HG03175 (cell line): ENCODE measurements around the gene UBP1.
A peak's percentile ranks its signal among the peaks of the same experiment; 100 is the strongest.
"Not testable (repeated sequence)": the region's sequence is repeated elsewhere in the genome, so short reads cannot be mapped to it uniquely, and the experiment has no call there.

Experiments
- ATAC-seq: cut with Tn5 transposase; IDR thresholded peaks from one replicate; pipeline ENCODE4 v1.9.1; 2021; ENCODE audit warnings: mild to moderate bottlenecking, moderate library complexity; ENCODE audit not compliant: unreplicated experiment

The UBP1 gene

GRCh38 chr3:33440328-33441224 is at the start of gene UBP1:
TSS of gene UBP1 (minus strand) at chr3:33440405. CDS start at chr3:33439848, 557 bp downstream.
- peak; percentile 87 for ATAC-seq

DNA sequence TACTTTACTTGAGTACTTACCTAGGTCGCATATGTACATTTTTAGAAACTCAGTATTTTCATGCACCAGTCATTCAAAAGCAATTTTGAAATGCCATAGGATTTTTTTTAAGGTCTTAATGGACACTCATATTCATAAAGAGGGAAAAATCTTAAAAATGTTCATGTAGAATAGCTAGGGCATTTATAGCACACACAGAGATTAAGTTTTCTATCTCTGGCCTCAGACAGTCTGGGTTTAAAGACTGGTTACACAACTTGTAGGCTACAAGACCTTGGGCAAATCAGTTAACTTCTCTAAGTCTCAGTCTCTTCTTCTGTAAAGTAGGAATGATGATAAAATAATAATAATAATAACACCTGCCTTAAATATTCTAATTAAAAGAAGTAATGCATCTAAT is 48.5 kb upstream of the UBP1 start:
- no peak for ATAC-seq

GRCh38 chr3:33488246-33488645 is 48.0 kb upstream of the UBP1 start:
- ATAC-seq = no peak

DNA sequence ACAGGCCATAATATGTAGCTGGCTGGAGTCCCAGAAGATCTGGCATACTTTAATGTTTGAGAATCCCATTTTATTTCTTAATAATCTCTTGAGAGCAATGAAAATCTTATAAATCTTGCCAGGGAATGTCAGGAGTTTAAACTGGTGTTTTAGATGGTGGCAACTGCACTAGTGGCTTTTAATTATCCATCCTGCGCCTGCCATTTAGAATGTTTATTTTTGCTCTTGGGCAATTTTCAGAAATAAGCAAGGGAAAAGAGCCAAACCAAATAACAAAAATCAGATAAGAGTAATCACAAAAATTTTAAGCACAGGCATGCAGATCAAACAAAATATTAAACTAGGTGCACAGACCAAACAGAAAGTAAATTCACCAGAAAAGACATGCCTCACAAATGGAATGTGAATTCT is 41.9 kb upstream of the UBP1 start:
- no peak for ATAC-seq

- no peak for ATAC-seq
Observed at GRCh38 chr3:33474896-33475295, 34.7 kb upstream of the UBP1 start.

DNA sequence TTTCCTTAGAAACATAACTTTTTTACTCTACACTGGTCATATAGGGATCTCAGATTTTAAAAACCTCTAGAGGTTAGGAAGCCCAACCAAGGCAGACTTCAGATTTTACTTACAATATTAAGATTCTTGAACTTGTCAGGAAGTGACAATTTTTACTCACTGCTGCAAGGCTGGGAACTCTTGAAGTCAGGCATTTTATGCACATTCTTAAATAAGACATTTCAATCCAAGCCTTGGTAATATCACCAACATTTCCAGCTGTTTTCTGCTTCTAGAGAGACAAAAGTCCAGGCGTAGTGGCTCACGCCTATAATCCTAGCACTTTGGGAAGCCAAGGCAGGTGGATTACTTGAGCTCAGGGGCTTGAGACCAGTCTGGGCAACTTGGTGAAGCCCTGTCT is 33.6 kb upstream of the UBP1 start:
- no peak for ATAC-seq

GRCh38 chr3:33467786-33468185 is 27.6 kb upstream of the UBP1 start:
- no peak for ATAC-seq

- no peak for ATAC-seq
Observed at GRCh38 chr3:33461097-33461496, 20.9 kb upstream of the UBP1 start.

- not testable (repeated sequence) for ATAC-seq
Observed at GRCh38 chr3:33459577-33459976, 19.4 kb upstream of the UBP1 start.

DNA sequence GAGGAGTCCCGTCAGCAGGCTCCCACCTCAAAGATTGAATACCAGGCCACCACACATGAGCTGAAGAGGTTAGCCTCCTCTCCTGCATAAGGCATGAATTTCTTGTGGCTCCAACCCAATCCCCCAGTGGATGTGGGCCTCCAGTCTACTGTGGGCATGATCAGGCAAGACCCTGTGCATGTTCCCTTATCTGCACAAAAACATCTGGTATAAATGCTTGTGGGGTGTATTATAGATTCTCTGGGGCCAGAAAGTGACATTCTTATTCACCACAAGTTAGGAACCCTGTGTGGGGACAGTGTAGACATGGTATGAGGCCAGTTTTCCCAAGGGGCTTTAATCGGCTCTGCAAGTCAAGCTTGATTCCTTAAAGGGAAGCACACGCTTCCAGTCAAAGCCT is 18.2 kb upstream of the UBP1 start:
- ATAC-seq = no peak

GRCh38 chr3:33456756-33457155 is 16.6 kb upstream of the UBP1 start:
- ATAC-seq = no peak

DNA sequence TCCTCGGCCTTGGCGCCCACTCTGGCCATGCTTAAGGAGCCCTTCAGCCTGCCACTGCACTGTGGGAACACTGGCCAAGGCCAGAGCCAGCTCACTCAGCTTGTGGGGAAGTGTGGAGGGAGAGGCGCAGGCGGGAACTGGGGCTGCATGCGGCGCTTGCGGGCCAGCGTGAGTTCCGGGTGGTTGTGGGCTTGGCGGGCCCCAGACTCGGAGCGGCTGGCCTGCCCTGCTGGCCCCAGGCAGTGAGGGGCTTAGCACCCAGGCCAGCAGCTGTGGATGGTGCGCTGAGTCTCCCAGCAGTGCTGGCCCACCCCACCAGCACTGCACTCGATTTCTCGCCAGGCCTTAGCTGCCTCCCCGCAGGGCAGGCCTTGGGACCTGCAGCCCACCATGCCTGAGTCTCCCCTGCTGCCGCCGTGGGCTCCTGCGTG is 13.1 kb upstream of the UBP1 start:
- no peak for ATAC-seq

DNA sequence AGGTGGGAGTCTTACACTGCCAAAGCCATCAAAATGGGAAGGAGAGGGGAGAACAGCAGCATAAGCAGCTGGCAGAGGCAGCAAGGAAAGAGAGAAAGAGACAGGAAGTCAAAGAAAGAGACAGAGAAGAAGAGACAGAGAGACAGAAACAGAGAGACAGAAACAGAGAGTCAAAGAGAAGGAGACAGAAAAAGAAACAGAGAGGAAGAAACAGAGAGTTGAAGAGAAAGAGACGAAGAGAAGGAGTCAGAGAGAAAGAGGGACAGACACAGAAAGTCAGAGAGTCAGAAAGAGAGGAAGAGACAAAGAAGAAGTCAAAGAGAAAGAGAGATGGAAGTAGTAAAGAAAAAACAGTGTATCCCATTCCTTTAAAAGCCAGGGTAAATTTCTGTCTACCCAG is 11.8 kb upstream of the UBP1 start:
- not testable (repeated sequence) for ATAC-seq

GRCh38 chr3:33447958-33448357 is 7.8 kb upstream of the UBP1 start:
- ATAC-seq = no peak

DNA sequence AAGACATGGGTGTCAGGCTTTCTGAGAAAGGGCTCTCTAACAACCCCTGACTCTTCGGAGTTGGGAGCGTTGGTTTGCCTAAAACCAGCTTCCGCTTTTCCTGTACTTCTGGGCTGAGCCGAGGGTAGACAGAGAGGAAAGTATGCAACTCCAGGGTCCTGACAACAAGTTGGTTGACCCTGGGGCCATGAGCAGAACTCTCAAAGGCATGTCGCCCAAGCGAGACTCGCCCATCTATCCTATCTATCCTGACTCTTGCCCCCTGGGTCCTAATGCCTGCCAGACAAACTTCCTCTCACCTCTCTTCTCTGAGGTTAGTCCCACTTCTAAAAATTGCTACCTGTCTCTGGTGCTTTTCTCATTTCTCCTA is 7.0 kb upstream of the UBP1 start:
- not testable (repeated sequence) for ATAC-seq

- no peak for ATAC-seq
Observed at GRCh38 chr3:33442190-33442589, 2.0 kb upstream of the UBP1 start.

GRCh38 chr3:33441225-33441976 is 1.2 kb upstream of the UBP1 start:
- peak; percentile 3 for ATAC-seq

- ATAC-seq = peak; percentile 20
Observed at GRCh38 chr3:33439546-33440327, 468 bp downstream of the UBP1 start.

- ATAC-seq = no peak
Observed at GRCh38 chr3:33438881-33439545, 1.2 kb downstream of the UBP1 start.

DNA sequence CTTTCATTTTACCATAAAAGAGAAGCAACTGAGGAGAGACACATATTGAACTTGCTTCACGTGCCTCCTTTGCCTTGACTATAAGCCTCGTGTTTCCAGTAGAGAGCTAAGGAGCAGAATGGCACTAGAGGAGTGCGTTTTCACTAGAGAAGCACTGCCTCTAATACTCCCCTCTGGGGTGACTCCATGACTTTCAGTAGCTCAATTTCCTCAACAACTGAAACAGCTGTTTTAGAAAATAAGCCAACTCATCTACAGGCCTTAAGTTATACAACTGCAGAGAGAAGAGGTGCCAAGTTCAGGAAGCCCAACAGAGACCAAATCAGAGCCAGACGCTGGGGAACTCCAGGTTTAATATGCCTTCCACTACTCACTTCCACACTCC is 1.9 kb downstream of the UBP1 start:
- ATAC-seq = no peak
